ENCODE results near the gene U2AF2.

The U2AF2 gene

GRCh38 chr19:55694656-55695491 is 40.0 kb downstream of the U2AF2 start:
- no peak for DNase-seq (ENCODE audit: insufficient read length, low spot score)
- no peak for TF ChIP-seq POLR2A (IDR thresholded peaks at IDR 0.05; ENCODE audit: low read depth, low read length)
- FAIRE-seq: no peak

GRCh38 chr19:55695511-55696290 is 40.9 kb downstream of the U2AF2 start:
- FAIRE-seq: no peak
- no peak for TF ChIP-seq POLR2A (IDR thresholded peaks at IDR 0.05; ENCODE audit: low read depth, low read length)

GRCh38 chr19:55696301-55697068 is 41.6 kb downstream of the U2AF2 start:
- no peak for TF ChIP-seq POLR2A (IDR thresholded peaks at IDR 0.05; ENCODE audit: low read depth, low read length)
- FAIRE-seq (no peak), DNase-seq (ENCODE audit: insufficient read length, low spot score) (no peak)

More at GRCh38 chr19:55695511-55696290, 40.9 kb downstream of the U2AF2 start:
- no peak for DNase-seq (ENCODE audit: insufficient read length, low spot score)

- no peak for TF ChIP-seq POLR2A (IDR thresholded peaks at IDR 0.05; ENCODE audit: low read depth, low read length)
- DNase-seq (ENCODE audit: insufficient read length, low spot score) (no peak), FAIRE-seq (no peak)
Observed at GRCh38 chr19:55697069-55697440, 42.2 kb downstream of the U2AF2 start.

GRCh38 chr19:55697698-55698097 is 42.9 kb downstream of the U2AF2 start:
- TF ChIP-seq POLR2A (IDR thresholded peaks at IDR 0.05; ENCODE audit: low read depth, low read length): no peak
- FAIRE-seq: no peak

GRCh38 chr19:55698256-55698655 is 43.4 kb downstream of the U2AF2 start:
- TF ChIP-seq POLR2A (IDR thresholded peaks at IDR 0.05; ENCODE audit: low read depth, low read length): no peak
- DNase-seq (ENCODE audit: insufficient read length, low spot score) (no peak), FAIRE-seq (no peak)

More at GRCh38 chr19:55697698-55698097, 42.9 kb downstream of the U2AF2 start:
- no peak for DNase-seq (ENCODE audit: insufficient read length, low spot score)

GRCh38 chr19:55699221-55699620 is 44.4 kb downstream of the U2AF2 start:
- FAIRE-seq: no peak
- no peak for TF ChIP-seq POLR2A (IDR thresholded peaks at IDR 0.05; ENCODE audit: low read depth, low read length)
- no peak for DNase-seq (ENCODE audit: insufficient read length, low spot score)

- TF ChIP-seq POLR2A (IDR thresholded peaks at IDR 0.05; ENCODE audit: low read depth, low read length): no peak
- DNase-seq (ENCODE audit: insufficient read length, low spot score) (no peak), FAIRE-seq (no peak)
Observed at GRCh38 chr19:55700813-55701212, 46.0 kb downstream of the U2AF2 start.

GRCh38 chr19:55702131-55702627 is 47.3 kb downstream of the U2AF2 start:
- FAIRE-seq: no peak
- DNase-seq (ENCODE audit: insufficient read length, low spot score): no peak
- TF ChIP-seq POLR2A (IDR thresholded peaks at IDR 0.05; ENCODE audit: low read depth, low read length): no peak

GRCh38 chr19:55703790-55704215 is 49.0 kb downstream of the U2AF2 start:
- FAIRE-seq (no peak), DNase-seq (ENCODE audit: insufficient read length, low spot score) (peak; percentile 67)
- TF ChIP-seq POLR2A (IDR thresholded peaks at IDR 0.05; ENCODE audit: low read depth, low read length): no peak

GRCh38 chr19:55704494-55705245 is 49.8 kb downstream of the U2AF2 start:
- DNase-seq (ENCODE audit: insufficient read length, low spot score) (no peak), FAIRE-seq (no peak)
- no peak for TF ChIP-seq POLR2A (IDR thresholded peaks at IDR 0.05; ENCODE audit: low read depth, low read length)

- FAIRE-seq: no peak
- TF ChIP-seq POLR2A (IDR thresholded peaks at IDR 0.05; ENCODE audit: low read depth, low read length): no peak
- no peak for DNase-seq (ENCODE audit: insufficient read length, low spot score)
Observed at GRCh38 chr19:55705972-55706371, 51.1 kb downstream of the U2AF2 start.

- TF ChIP-seq POLR2A (IDR thresholded peaks at IDR 0.05; ENCODE audit: low read depth, low read length): no peak
- no peak for DNase-seq (ENCODE audit: insufficient read length, low spot score)
- FAIRE-seq: no peak
Observed at GRCh38 chr19:55711719-55712118, 56.9 kb downstream of the U2AF2 start.
